HepG2 (cell line): ENCODE data around the gene DTNA. TPM values are rescaled to one million over a fixed set of nuclear protein-coding genes. Genes with fewer than 3 reads are reported as not detected.

ENCODE experiments used
- ATAC-seq: fragments of 200-7000 bp; cut with Tn5 transposase; 3 replicates; pipeline ENCODE4 v1.9.1; 2020; ENCODE audit warnings: mild to moderate bottlenecking, moderate library complexity
- BruUV-seq: library from RNA; stranded (reverse); fragments of 400-500 nt; replicated peaks from 2 replicates; lab custom pipeline; 2021; lab: Mats Ljungman, UMichigan
- CTCF ChIA-PET: fragments of 300-600 bp; formaldehyde crosslinking; extraction: SDS; loops from one replicate; lab custom pipeline; 2021; ENCODE audit warnings: low total read pairs, inconsistent platforms, low intra/inter-chr PET ratio; lab: Yijun Ruan, JAX
- POLR2A ChIA-PET: fragments of 350-600 bp; sonication (Branson Sonifier 250); formaldehyde crosslinking; loops from one replicate; lab custom pipeline; 2020; ENCODE audit warnings: antibody characterized with exemption, inconsistent platforms; lab: Yijun Ruan, JAX
- DNase-seq: peaks from one replicate; pipeline ENCODE4 v3.0.0-alpha.2; 2015; ENCODE audit warnings: low spot score
- FAIRE-seq: peaks from 3 replicates; lab custom pipeline; 2011; peaks lifted over from hg19 to GRCh38; lab: Jason Lieb, UNC
- H2AFZ ChIP-seq: one replicate; pipeline ENCODE4 v1.6.1; 2011; ENCODE audit warnings: low read length, inconsistent platforms
- H3K27ac ChIP-seq: fragments of 300-600 bp; 3 replicates; pipeline ENCODE4 v1.8.0; 2011; ENCODE audit warnings: mixed run types, mild to moderate bottlenecking, mixed read lengths, low read length, inconsistent platforms; ENCODE audit not compliant: insufficient read depth; ENCODE audit errors: extremely low read length
- H3K27me3 ChIP-seq, 2 experiments: fragments of 200-600 bp in 1 of 2; 2 replicates in 1 of 2; 3 replicates in 1 of 2; pipeline versions ENCODE4 v1.6.0 to v1.8.0; 2011; ENCODE audit warnings: low read length in 2 of 2, mild to moderate bottlenecking in 2 of 2, moderate library complexity in 2 of 2, inconsistent platforms in 1 of 2; ENCODE audit not compliant: insufficient read depth in 2 of 2, control insufficient read depth in 1 of 2
- H3K36me3 ChIP-seq, 2 experiments: fragments of 200-600 bp in 1 of 2; replicated peaks in 1 of 2; 2 replicates in 1 of 2; 3 replicates in 1 of 2; pipeline versions ENCODE4 v1.5.1 to v1.8.0; 2011; ENCODE audit warnings: low read length in 2 of 2, inconsistent platforms in 1 of 2; ENCODE audit not compliant: insufficient read depth in 2 of 2, control insufficient read depth in 1 of 2
- H3K4me1 ChIP-seq: 2 replicates; pipeline ENCODE4 v1.5.1; 2012; ENCODE audit warnings: low read length, inconsistent platforms; ENCODE audit not compliant: insufficient read depth
- H3K4me2 ChIP-seq: 2 replicates; pipeline ENCODE4 v1.6.0; 2011; ENCODE audit warnings: low read depth, low read length, inconsistent platforms
- H3K4me3 ChIP-seq, 3 experiments: fragments of 200-600 bp in 1 of 3; sonication (generic), shearing (Covaris generic) in 1 of 3; replicated peaks in 1 of 3; 2 replicates each; pipeline ENCODE4 v1.5.1; 2011 to 2016; ENCODE audit warnings: low read length in 3 of 3, inconsistent platforms in 2 of 3, low read depth in 2 of 3, mild to moderate bottlenecking in 2 of 3, control low read depth in 1 of 3, mixed read lengths in 1 of 3; ENCODE audit not compliant: insufficient read depth in 1 of 3
- H3K79me2 ChIP-seq: one replicate; pipeline ENCODE4 v1.6.1; 2011; ENCODE audit warnings: low read length, inconsistent platforms; ENCODE audit not compliant: insufficient read depth
- H3K9ac ChIP-seq: 2 replicates; pipeline ENCODE4 v1.6.0; 2011; ENCODE audit warnings: mild to moderate bottlenecking, low read depth, low read length, inconsistent platforms; ENCODE audit not compliant: insufficient read depth
- H3K9me3 ChIP-seq: 2 replicates; pipeline ENCODE4 v1.5.1; 2012; ENCODE audit warnings: mild to moderate bottlenecking, low read length
- H4K20me1 ChIP-seq: 2 replicates; pipeline ENCODE4 v1.6.0; 2011; ENCODE audit warnings: inconsistent platforms, mild to moderate bottlenecking, low read length, moderate library complexity; ENCODE audit not compliant: insufficient read depth
- KLF16 ChIP-seq, 2 experiments: sonication (generic) in 1 of 2; formaldehyde crosslinking in 1 of 2; IDR thresholded peaks; 2 replicates each; pipeline versions ENCODE4 v1.6.1 to v1.8.0; 2016 to 2023; ENCODE audit warnings: missing genetic modification reagents in 2 of 2, missing compliant biosample characterization in 1 of 2
- NR2C2 ChIP-seq: sonication (generic); formaldehyde crosslinking; IDR thresholded peaks from 2 replicates; pipeline ENCODE4 v1.4.0; 2020; ENCODE audit warnings: missing genetic modification reagents, mild to moderate bottlenecking, moderate library complexity, borderline replicate concordance
- PTBP1 ChIP-seq: fragments of 200-400 bp; formaldehyde crosslinking; IDR thresholded peaks from 2 replicates; pipeline ENCODE4 v1.6.1; 2018; ENCODE audit warnings: low read length, low read depth; ENCODE audit not compliant: poor library complexity, severe bottlenecking
- SP1 ChIP-seq, 2 experiments: fragments of 450-650 bp in 1 of 2; sonication (generic) in 1 of 2; formaldehyde crosslinking in 1 of 2; IDR thresholded peaks; 2 replicates each; pipeline versions ENCODE4 v1.4.0 to v1.6.1; 2016 to 2020; ENCODE audit warnings: missing genetic modification reagents in 1 of 2
- TCF7 ChIP-seq: sonication (generic); IDR thresholded peaks from 2 replicates; pipeline ENCODE4 v1.6.1; 2016; ENCODE audit warnings: antibody characterized with exemption, low read depth
- TFDP2 ChIP-seq: sonication (generic); formaldehyde crosslinking; IDR thresholded peaks from 2 replicates; pipeline ENCODE4 v1.4.0; 2020; ENCODE audit warnings: missing genetic modification reagents
- THYN1 ChIP-seq: sonication (generic); formaldehyde crosslinking; IDR thresholded peaks from 2 replicates; pipeline ENCODE4 v1.8.1; 2023; ENCODE audit warnings: low read depth, mild to moderate bottlenecking, moderate library complexity, missing genetic modification reagents, borderline replicate concordance
- ZFP36L1 ChIP-seq: sonication (generic); formaldehyde crosslinking; IDR thresholded peaks from 2 replicates; pipeline ENCODE4 v1.8.0; 2022; ENCODE audit warnings: mild to moderate bottlenecking, missing genetic modification reagents, moderate library complexity
- ZNF382 ChIP-seq: sonication (generic); formaldehyde crosslinking; IDR thresholded peaks from 2 replicates; pipeline ENCODE4 v1.5.0; 2020; ENCODE audit warnings: missing genetic modification reagents, mild to moderate bottlenecking, borderline replicate concordance
- ZNF446 ChIP-seq: sonication (generic); formaldehyde crosslinking; IDR thresholded peaks from 2 replicates; pipeline ENCODE4 v1.5.0; 2020; ENCODE audit warnings: mild to moderate bottlenecking, missing genetic modification reagents
- ZNF564 ChIP-seq: sonication (generic); formaldehyde crosslinking; IDR thresholded peaks from 2 replicates; pipeline ENCODE4 v1.8.1; 2023; ENCODE audit warnings: mild to moderate bottlenecking, missing genetic modification reagents
- in situ Hi-C: cut with HindIII; loops from 2 replicates; pipeline ENCODE4 v1.10.0; 2017; ENCODE audit warnings: low pct_unique_long_range_greater_than_20kb; ENCODE audit not compliant: extremely low pct_ligation_motif_present
- intact Hi-C: fragments of 100-400 bp; cut with micrococcal nuclease; formaldehyde crosslinking; loops from one replicate; pipeline ENCODE4 v1.10.0; 2022; ENCODE audit not compliant: unreplicated experiment
- polyA plus RNA-seq, 8 experiments: library from polyadenylated mRNA; depleted of rRNA in 3 of 8; stranded (reverse) in 7 of 8; unstranded in 1 of 8; fragments of >200 nt; fragmentation: Illumina TruSeq in 4 of 8; extraction: Trizol in 4 of 8; gene quantifications; 2 replicates each; pipeline versions ENCODE4 v1.2.1 to v1.2.3, GENCODE V29; 2011 to 2016; ENCODE audit warnings: low read depth in 4 of 8, missing spikeins in 1 of 8, mixed read lengths in 1 of 8; ENCODE audit not compliant: insufficient read depth in 1 of 8
- total RNA-seq, 5 experiments: library from RNA; depleted of rRNA; stranded (reverse); fragments of >200 nt; fragmentation: Illumina TruSeq; extraction: Trizol; gene quantifications; 2 replicates each; pipeline ENCODE4 v1.2.3, GENCODE V29; 2016; ENCODE audit warnings: low read depth in 1 of 5
- TF ChIP-seq, protein P1 (sequence below), 2 experiments: IDR thresholded peaks; 2 replicates each; pipeline ENCODE4 v1.6.1; 2011 to 2012; ENCODE audit warnings: low read length in 2 of 2, borderline replicate concordance in 1 of 2, low read depth in 1 of 2, mild to moderate bottlenecking in 1 of 2, moderate library complexity in 1 of 2
- TF ChIP-seq, protein P2 (sequence below): sonication (generic); formaldehyde crosslinking; conservative IDR thresholded peaks from 2 replicates; pipeline ENCODE4 v1.8.0; 2022; ENCODE audit warnings: mild to moderate bottlenecking, moderate library complexity, missing genetic modification reagents
- TF ChIP-seq, protein P3 (sequence below): sonication (generic); formaldehyde crosslinking; IDR thresholded peaks from 2 replicates; pipeline ENCODE4 v1.5.0; 2020; ENCODE audit warnings: missing genetic modification reagents

Gene DTNA
- total and polyA plus RNA-seq, 2 of the 13 experiments (the other 11 are each of a cell fraction or from before 2014, with no cell fraction given), result 8.5 to 29.0 TPM

GRCh38 chr18:34691614-34692013, 18.5 kb upstream of the DTNA start:
- H2AFZ ChIP-seq, result no peak overlapping the region
- ChIA-PET POLR2A (no interaction called here), CTCF (no interaction called here)
- peaks cover 2% of the 10 kb centered on the region for H3K4me1 ChIP-seq
- no peak overlapping the region for H3K27ac ChIP-seq
- no peak overlapping the region for H3K9ac ChIP-seq
- DNase-seq (no peak), ATAC-seq (no peak), FAIRE-seq (no peak)
- in situ Hi-C loops (no loop called here), intact Hi-C loops (no loop called here)
- TF ChIP-seq ZNF446 (no peak), ZNF382 (no peak), ZFP36L1 (no peak), PTBP1 (no peak), TFDP2 (CRISPR knock-in tag) (no peak), NR2C2 (CRISPR knock-in tag) (no peak), THYN1 (CRISPR knock-in tag) (no peak), KLF16 (CRISPR knock-in tag; IDR thresholded peaks at IDR 0.05) (no peak), ZNF564 (no peak), TCF7 (no peak), SP1 (IDR thresholded peaks at IDR 0.05) (no peak), SP1 (CRISPR knock-in tag; IDR thresholded peaks at IDR 0.05) (no peak)
- TF ChIP-seq, protein P1, sequence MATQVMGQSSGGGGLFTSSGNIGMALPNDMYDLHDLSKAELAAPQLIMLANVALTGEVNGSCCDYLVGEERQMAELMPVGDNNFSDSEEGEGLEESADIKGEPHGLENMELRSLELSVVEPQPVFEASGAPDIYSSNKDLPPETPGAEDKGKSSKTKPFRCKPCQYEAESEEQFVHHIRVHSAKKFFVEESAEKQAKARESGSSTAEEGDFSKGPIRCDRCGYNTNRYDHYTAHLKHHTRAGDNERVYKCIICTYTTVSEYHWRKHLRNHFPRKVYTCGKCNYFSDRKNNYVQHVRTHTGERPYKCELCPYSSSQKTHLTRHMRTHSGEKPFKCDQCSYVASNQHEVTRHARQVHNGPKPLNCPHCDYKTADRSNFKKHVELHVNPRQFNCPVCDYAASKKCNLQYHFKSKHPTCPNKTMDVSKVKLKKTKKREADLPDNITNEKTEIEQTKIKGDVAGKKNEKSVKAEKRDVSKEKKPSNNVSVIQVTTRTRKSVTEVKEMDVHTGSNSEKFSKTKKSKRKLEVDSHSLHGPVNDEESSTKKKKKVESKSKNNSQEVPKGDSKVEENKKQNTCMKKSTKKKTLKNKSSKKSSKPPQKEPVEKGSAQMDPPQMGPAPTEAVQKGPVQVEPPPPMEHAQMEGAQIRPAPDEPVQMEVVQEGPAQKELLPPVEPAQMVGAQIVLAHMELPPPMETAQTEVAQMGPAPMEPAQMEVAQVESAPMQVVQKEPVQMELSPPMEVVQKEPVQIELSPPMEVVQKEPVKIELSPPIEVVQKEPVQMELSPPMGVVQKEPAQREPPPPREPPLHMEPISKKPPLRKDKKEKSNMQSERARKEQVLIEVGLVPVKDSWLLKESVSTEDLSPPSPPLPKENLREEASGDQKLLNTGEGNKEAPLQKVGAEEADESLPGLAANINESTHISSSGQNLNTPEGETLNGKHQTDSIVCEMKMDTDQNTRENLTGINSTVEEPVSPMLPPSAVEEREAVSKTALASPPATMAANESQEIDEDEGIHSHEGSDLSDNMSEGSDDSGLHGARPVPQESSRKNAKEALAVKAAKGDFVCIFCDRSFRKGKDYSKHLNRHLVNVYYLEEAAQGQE (IDR thresholded peaks at IDR 0.05; ENCODE audit: borderline replicate concordance in 1 of 2, low read depth in 1 of 2, low read length in 2 of 2), result no peak
- TF ChIP-seq, protein P2, sequence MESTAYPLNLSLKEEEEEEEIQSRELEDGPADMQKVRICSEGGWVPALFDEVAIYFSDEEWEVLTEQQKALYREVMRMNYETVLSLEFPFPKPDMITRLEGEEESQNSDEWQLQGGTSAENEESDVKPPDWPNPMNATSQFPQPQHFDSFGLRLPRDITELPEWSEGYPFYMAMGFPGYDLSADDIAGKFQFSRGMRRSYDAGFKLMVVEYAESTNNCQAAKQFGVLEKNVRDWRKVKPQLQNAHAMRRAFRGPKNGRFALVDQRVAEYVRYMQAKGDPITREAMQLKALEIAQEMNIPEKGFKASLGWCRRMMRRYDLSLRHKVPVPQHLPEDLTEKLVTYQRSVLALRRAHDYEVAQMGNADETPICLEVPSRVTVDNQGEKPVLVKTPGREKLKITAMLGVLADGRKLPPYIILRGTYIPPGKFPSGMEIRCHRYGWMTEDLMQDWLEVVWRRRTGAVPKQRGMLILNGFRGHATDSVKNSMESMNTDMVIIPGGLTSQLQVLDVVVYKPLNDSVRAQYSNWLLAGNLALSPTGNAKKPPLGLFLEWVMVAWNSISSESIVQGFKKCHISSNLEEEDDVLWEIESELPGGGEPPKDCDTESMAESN (CRISPR knock-in tag), result no peak
- TF ChIP-seq, protein P3, sequence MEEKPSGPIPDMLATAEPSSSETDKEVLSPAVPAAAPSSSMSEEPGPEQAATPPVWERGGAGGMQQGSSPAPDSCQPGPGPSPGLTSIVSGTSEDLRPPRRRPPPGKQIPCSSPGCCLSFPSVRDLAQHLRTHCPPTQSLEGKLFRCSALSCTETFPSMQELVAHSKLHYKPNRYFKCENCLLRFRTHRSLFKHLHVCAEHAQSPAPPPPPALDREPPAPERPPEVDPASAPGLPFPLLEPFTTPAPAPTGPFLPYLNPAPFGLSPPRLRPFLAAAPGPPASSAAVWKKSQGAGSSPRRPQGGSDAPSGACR (CRISPR knock-in tag), result no peak
- H3K36me3 ChIP-seq, result no peaks in the 10 kb centered on the region
- H3K9me3 ChIP-seq, result no peaks in the 10 kb centered on the region
- H3K27me3 ChIP-seq, result no peaks in the 10 kb centered on the region
- H4K20me1 ChIP-seq, result no peaks in the 10 kb centered on the region
- no TSS peak for BruUV-seq
- H3K79me2 ChIP-seq, result no peaks in the 10 kb centered on the region
- H3K4me3 ChIP-seq, result no peak overlapping the region
- no peak overlapping the region for H3K4me2 ChIP-seq
